ENCODE measurements around the gene NDST1. TPM values are rescaled to one million over a fixed set of nuclear protein-coding genes. Genes with fewer than 3 reads are reported as not detected.

Gene NDST1
- polyA plus RNA-seq, 1 of the 3 experiments (the other 2 are of a cell fraction), result 29.2 TPM

- DNase-seq, result no peak
- no peak overlapping the region for H3K27ac ChIP-seq (ENCODE audit: low read depth in 2 of 2, low read length in 1 of 2)
- ChIA-PET CTCF (interaction anchor here (1.3 to 1.7 kb wide), 6 partner anchors 10 to 64 kb away, joined by 3 to 5 read pairs (median 4); no protein-coding TSS in a partner anchor), POLR2A (no interaction called here)
- H3K4me1 ChIP-seq (ENCODE audit: control insufficient read depth in 1 of 2, insufficient read depth in 2 of 2, low read depth in 1 of 2, low read length in 1 of 2), result peaks cover 29 to 51% of the 10 kb centered on the region in 2 experiments
- H3K4me3 ChIP-seq (ENCODE audit: low read depth in 2 of 2, low read length in 1 of 2), result no peak overlapping the region
- no peak overlapping the region for H3K4me2 ChIP-seq
- H3F3A ChIP-seq (replicated peaks; ENCODE audit: insufficient read depth), result peaks cover 27% of the 10 kb centered on the region
- no peaks in the 10 kb centered on the region for H3K27me3 ChIP-seq (ENCODE audit: insufficient read depth)
- peaks cover 86% of the 10 kb centered on the region for H4K20me1 ChIP-seq (ENCODE audit: insufficient read depth)
- no peak overlapping the region for H2AFZ ChIP-seq (ENCODE audit: low read depth)
- peaks cover 2 to 6% of the 10 kb centered on the region in 2 experiments for H3K36me3 ChIP-seq (replicated peaks in 1 of 2; ENCODE audit: control insufficient read depth in 1 of 2, insufficient read depth in 2 of 2, low read length in 1 of 2)
- H3K9ac ChIP-seq, result no peak overlapping the region
- no peaks in the 10 kb centered on the region for H3K9me2 ChIP-seq
- WGBS (ENCODE audit: low lambda C conversion rate), result 92% methylated on average over 4 of the region's 4 CpGs
- TF ChIP-seq SMC3 (IDR thresholded peaks at IDR 0.05; ENCODE audit: low read depth, low read length) (no peak), RFX5 (IDR thresholded peaks at IDR 0.05; ENCODE audit: low read length) (no peak), USF2 (IDR thresholded peaks at IDR 0.05; ENCODE audit: borderline replicate concordance, low read depth, low read length) (no peak), RCOR1 (IDR thresholded peaks at IDR 0.05; ENCODE audit: low read length) (no peak), TAF1 (IDR thresholded peaks at IDR 0.05; ENCODE audit: borderline replicate concordance, low read depth, low read length) (no peak), SIN3A (IDR thresholded peaks at IDR 0.05; ENCODE audit: borderline replicate concordance, low read depth, low read length) (no peak), FOXM1 (IDR thresholded peaks at IDR 0.05; ENCODE audit: low read depth) (no peak), MAX (IDR thresholded peaks at IDR 0.05; ENCODE audit: low read depth) (no peak), REST (IDR thresholded peaks at IDR 0.05; ENCODE audit: low read depth, low read length) (no peak), NRF1 (IDR thresholded peaks at IDR 0.05; ENCODE audit: low read depth, low read length) (no peak), IRF3 (IDR thresholded peaks at IDR 0.05; ENCODE audit: low read depth, low read length) (no peak), EP300 (IDR thresholded peaks at IDR 0.05; ENCODE audit: borderline replicate concordance in 1 of 2, low read depth in 1 of 2, low read length in 1 of 2) (no peak), NFIC (IDR thresholded peaks at IDR 0.05; ENCODE audit: borderline replicate concordance) (no peak), CTCF (IDR thresholded peaks at IDR 0.05) (no peak), GABPA (IDR thresholded peaks at IDR 0.05; ENCODE audit: low read depth) (no peak), USF1 (IDR thresholded peaks at IDR 0.05; ENCODE audit: borderline replicate concordance, low read depth) (no peak)
- no peaks in the 10 kb centered on the region for H3K9me3 ChIP-seq
- peaks cover 96% of the 10 kb centered on the region for H3K79me2 ChIP-seq (ENCODE audit: insufficient read depth)
Measured at GRCh38 chr5:150496534-150496933, 11.4 kb upstream of the NDST1 start.
